Measurements from ENCODE around the gene ATP9B. TPM values are rescaled to one million over a fixed set of nuclear protein-coding genes. Genes with fewer than 3 reads are reported as not detected.

Gene ATP9B
- total RNA-seq, 1 experiment from 2014 or later, result 15.6 TPM

DNA sequence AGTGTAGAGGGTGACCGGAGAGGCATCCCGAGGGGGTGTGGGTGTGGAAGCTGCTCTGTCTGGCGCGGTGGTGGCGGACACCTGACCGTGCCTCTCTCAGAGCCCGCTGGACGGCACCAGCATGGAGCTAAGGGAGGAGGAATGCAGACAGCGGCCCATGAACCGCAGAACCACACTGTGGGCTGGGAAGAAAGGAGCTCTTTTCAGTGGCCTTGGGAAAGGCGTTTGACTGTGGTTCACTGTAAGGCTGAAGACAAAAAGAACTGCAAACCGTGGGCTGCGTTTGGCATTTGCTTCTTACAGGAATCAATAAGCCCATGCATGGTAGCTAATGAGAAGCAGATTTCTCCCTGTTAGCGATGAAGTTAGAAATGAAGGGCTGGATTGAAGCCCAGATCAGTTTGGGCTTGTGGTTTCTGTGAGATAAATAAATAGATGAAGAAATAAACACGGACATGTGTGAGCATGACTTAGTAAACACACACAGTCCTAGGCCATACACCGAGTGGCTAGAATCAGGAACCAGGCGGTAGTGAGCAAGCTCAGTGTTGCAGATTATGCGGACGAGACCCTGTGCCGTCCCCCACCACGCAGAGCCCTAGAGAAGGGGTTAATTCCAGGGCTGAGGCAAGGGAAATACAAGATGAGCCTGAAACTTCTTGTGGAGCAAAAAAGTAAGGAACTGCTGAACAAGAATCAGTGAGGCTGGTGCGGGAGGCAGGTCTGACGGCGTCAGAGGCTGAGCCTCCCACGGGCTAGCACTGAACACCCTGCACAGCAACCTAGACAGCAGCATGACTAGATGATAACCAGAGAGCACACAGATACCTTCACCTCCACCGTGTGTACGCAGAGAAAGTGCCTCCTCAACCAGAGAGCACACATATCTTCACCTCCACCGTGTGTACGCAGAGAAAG, 297.2 kb downstream of the ATP9B start:
- Histone ChIP-seq H3K27ac (ENCODE audit: low read length) (no peak overlapping the region), H3K79me2 (ENCODE audit: low read length) (no peaks in the 10 kb centered on the region), H3F3A (ENCODE audit: low read length, unreplicated experiment) (no peaks in the 10 kb centered on the region), H2AFZ (ENCODE audit: low read length) (no peak overlapping the region), H3K36me3 (ENCODE audit: low read depth, low read length) (no peaks in the 10 kb centered on the region), H3K9me3 (ENCODE audit: low read length) (no peaks in the 10 kb centered on the region), H3K4me3 (ENCODE audit: low read length) (no peak overlapping the region), H3K27me3 (ENCODE audit: low read length) (no peaks in the 10 kb centered on the region), H3K4me1 (ENCODE audit: insufficient read depth, low read length) (peaks cover 12% of the 10 kb centered on the region), H4K20me1 (ENCODE audit: low read length) (no peaks in the 10 kb centered on the region), H3K4me2 (ENCODE audit: low read length) (no peak overlapping the region), H3K9me2 (replicated peaks; ENCODE audit: low read length) (no peaks in the 10 kb centered on the region), H3K9ac (ENCODE audit: low read length) (no peak overlapping the region)
- intact Hi-C loops (cut with micrococcal nuclease), result no loop called here
- no TSS peak for BruUV-seq (replicated peaks)
- ChIA-PET CTCF (no interaction called here), POLR2A (ENCODE audit: unreplicated experiment) (no interaction called here)
- no peak for TF ChIP-seq CTCF (conservative IDR thresholded peaks at IDR 0.05; ENCODE audit: low read depth, low read length)
- TF ChIP-seq EZH2 (IDR thresholded peaks at IDR 0.05; ENCODE audit: low read length, unreplicated experiment), result no peak
- TF ChIP-seq EZH2phosphoT487 (IDR thresholded peaks at IDR 0.05; ENCODE audit: borderline replicate concordance, low read length), result no peak
- DNase-seq (no peak), ATAC-seq (no peak)

GRCh38 chr18:79367480-79367879, 298.3 kb downstream of the ATP9B start:
- H3K36me3 ChIP-seq (ENCODE audit: low read depth, low read length), result no peaks in the 10 kb centered on the region
- H4K20me1 ChIP-seq (ENCODE audit: low read length), result no peaks in the 10 kb centered on the region
- H3K79me2 ChIP-seq (ENCODE audit: low read length), result no peaks in the 10 kb centered on the region
- H2AFZ ChIP-seq (ENCODE audit: low read length), result no peak overlapping the region
- no peaks in the 10 kb centered on the region for H3K9me2 ChIP-seq (replicated peaks; ENCODE audit: low read length)
- no peaks in the 10 kb centered on the region for H3F3A ChIP-seq (ENCODE audit: low read length, unreplicated experiment)
- no peak overlapping the region for H3K4me2 ChIP-seq (ENCODE audit: low read length)
- H3K9ac ChIP-seq (ENCODE audit: low read length), result no peak overlapping the region
- intact Hi-C loops (cut with micrococcal nuclease), result no loop called here
- no peak overlapping the region for H3K27ac ChIP-seq (ENCODE audit: low read length)
- no TSS peak for BruUV-seq (replicated peaks)
- ChIA-PET POLR2A (ENCODE audit: unreplicated experiment) (no interaction called here), CTCF (no interaction called here)
- ATAC-seq (no peak), DNase-seq (no peak)
- TF ChIP-seq EZH2 (IDR thresholded peaks at IDR 0.05; ENCODE audit: low read length, unreplicated experiment) (no peak), EZH2phosphoT487 (IDR thresholded peaks at IDR 0.05; ENCODE audit: borderline replicate concordance, low read length) (no peak), CTCF (conservative IDR thresholded peaks at IDR 0.05; ENCODE audit: low read depth, low read length) (no peak)
- no peak overlapping the region for H3K4me3 ChIP-seq (ENCODE audit: low read length)
- no peaks in the 10 kb centered on the region for H3K27me3 ChIP-seq (ENCODE audit: low read length)
- peaks cover 3% of the 10 kb centered on the region for H3K4me1 ChIP-seq (ENCODE audit: insufficient read depth, low read length)
- no peaks in the 10 kb centered on the region for H3K9me3 ChIP-seq (ENCODE audit: low read length)

DNA sequence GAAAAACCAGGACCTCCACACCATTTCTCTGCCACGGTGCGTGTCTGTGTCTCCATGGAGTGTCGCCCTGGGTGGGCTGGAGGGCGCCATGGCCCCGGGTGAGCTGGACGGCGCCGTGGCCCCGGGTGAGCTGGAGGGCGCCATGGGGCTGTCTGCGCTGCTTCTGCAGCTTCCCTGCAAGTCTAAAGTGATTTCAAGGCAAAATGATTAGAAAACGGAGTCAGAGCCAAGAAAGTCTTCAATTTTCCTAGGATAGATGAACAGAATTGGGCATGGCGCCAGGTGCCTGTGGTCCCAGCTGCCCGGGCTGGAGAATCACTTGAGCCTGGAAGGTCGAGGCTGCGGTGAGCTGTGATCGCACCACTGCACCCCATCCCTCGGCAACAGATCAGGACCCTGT, 298.8 kb downstream of the ATP9B start:
- Histone ChIP-seq H3K4me3 (ENCODE audit: low read length) (no peak overlapping the region), H3K9ac (ENCODE audit: low read length) (no peak overlapping the region), H4K20me1 (ENCODE audit: low read length) (no peaks in the 10 kb centered on the region), H3K9me2 (replicated peaks; ENCODE audit: low read length) (no peaks in the 10 kb centered on the region), H3K36me3 (ENCODE audit: low read depth, low read length) (no peaks in the 10 kb centered on the region), H3K79me2 (ENCODE audit: low read length) (no peaks in the 10 kb centered on the region), H3K4me1 (ENCODE audit: insufficient read depth, low read length) (no peaks in the 10 kb centered on the region), H3K9me3 (ENCODE audit: low read length) (no peaks in the 10 kb centered on the region), H3K27me3 (ENCODE audit: low read length) (no peaks in the 10 kb centered on the region), H3K4me2 (ENCODE audit: low read length) (no peak overlapping the region), H2AFZ (ENCODE audit: low read length) (no peak overlapping the region), H3K27ac (ENCODE audit: low read length) (no peak overlapping the region), H3F3A (ENCODE audit: low read length, unreplicated experiment) (no peaks in the 10 kb centered on the region)
- ChIA-PET CTCF (no interaction called here), POLR2A (ENCODE audit: unreplicated experiment) (no interaction called here)
- no peak for ATAC-seq
- DNase-seq, result no peak
- BruUV-seq (replicated peaks), result no TSS peak
- intact Hi-C loops (cut with micrococcal nuclease), result no loop called here
- TF ChIP-seq EZH2 (IDR thresholded peaks at IDR 0.05; ENCODE audit: low read length, unreplicated experiment) (no peak), CTCF (conservative IDR thresholded peaks at IDR 0.05; ENCODE audit: low read depth, low read length) (no peak), EZH2phosphoT487 (IDR thresholded peaks at IDR 0.05; ENCODE audit: borderline replicate concordance, low read length) (no peak)

All from PC-3 (cell line).